Astrocyte of the cerebellum (primary cell): ENCODE measurements around the gene TRAPPC12.

Experiments
- DNase-seq: peaks from one replicate; pipeline ENCODE4 v3.0.0-alpha.2; 2011; ENCODE audit warnings: low read depth
- H3K4me3 ChIP-seq: 2 replicates; pipeline ENCODE4 v1.5.1; 2011; ENCODE audit warnings: mild to moderate bottlenecking, low read depth, low read length, moderate library complexity
- in situ Hi-C: cut with HindIII; loops from 2 replicates; pipeline ENCODE4 v1.10.0; 2017; ENCODE audit warnings: low sequenced_read_pairs
- TF ChIP-seq, protein P1 (sequence below): IDR thresholded peaks from 2 replicates; pipeline ENCODE4 v1.5.1; 2012; ENCODE audit warnings: low read length, low read depth, moderate library complexity, mild to moderate bottlenecking; ENCODE audit errors: missing control alignments

TRAPPC12 gene

DNA sequence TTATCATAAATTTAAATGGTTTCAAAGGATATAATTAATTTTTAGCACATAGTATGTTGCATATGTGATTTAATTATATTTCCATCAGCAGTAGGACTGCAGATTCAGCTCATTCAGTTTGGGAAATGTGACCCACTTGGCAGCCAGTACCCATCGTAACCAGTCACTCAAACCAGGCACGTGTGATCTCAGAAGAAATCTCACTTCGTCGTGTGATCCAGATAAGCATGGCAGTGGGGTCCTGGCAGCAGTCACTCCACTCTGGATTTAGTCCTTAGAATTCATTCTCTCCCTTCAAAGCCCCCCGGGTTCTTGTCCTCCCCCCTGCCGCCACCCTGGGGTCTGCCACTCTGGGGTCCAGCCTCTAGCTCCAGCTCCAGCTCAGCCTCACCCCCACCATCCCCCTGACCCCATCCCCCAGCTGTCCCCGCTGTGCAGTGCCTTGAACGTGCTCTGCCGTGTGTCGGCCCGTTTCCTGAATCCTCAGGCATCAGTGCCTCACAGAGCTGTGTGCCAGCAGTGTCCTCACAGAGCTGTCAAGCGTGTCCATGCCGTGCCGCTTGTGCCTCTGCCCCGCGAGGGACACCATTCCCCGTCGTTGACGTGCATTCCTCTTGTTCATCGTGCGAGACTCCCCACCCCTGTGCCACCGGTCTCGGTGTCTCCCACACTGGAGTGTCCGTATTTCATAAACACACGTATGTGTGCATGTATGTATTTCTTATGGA, 34.8 kb downstream of the TRAPPC12 start:
- in situ Hi-C loops, result no loop called here
- TF ChIP-seq, protein P1, sequence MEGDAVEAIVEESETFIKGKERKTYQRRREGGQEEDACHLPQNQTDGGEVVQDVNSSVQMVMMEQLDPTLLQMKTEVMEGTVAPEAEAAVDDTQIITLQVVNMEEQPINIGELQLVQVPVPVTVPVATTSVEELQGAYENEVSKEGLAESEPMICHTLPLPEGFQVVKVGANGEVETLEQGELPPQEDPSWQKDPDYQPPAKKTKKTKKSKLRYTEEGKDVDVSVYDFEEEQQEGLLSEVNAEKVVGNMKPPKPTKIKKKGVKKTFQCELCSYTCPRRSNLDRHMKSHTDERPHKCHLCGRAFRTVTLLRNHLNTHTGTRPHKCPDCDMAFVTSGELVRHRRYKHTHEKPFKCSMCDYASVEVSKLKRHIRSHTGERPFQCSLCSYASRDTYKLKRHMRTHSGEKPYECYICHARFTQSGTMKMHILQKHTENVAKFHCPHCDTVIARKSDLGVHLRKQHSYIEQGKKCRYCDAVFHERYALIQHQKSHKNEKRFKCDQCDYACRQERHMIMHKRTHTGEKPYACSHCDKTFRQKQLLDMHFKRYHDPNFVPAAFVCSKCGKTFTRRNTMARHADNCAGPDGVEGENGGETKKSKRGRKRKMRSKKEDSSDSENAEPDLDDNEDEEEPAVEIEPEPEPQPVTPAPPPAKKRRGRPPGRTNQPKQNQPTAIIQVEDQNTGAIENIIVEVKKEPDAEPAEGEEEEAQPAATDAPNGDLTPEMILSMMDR, result no peak

DNA sequence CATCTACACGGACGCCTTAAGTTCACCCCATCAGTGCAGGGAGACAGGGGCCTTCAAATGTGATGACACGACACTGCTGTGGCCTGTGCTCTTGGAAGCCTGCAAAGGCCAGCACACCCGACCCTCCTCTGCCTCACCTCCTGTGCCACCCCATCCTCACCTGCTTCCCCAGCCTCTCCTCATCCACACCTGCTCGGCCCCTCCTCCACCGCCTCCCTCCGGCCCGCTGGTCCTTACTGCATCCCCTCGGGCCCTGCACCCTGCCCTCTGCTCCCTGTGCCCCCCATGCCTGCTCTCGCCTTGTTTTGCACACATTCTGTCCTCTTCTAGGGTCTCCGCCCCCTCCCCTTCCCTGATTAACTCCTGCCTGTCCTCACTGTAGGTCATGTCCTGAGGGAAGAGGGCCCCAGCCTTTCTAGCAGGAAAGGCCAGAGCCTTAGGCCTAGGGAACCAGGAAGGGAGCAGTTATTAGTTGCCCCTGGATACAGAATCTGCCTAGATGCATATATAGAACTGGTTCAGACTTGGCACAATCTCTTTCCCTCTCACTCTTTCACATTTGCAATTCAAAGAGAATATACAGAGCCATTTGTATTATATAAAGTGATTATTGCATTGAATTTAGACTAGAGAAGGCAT, 39.4 kb downstream of the TRAPPC12 start:
- no peak for DNase-seq
- TF ChIP-seq, protein P1, result no peak
- in situ Hi-C loops, result no loop called here
- no peak overlapping the region for H3K4me3 ChIP-seq

More for the DNA sequence above, 34.8 kb downstream of the TRAPPC12 start:
- no peak overlapping the region for H3K4me3 ChIP-seq
- no peak for DNase-seq

DNA sequence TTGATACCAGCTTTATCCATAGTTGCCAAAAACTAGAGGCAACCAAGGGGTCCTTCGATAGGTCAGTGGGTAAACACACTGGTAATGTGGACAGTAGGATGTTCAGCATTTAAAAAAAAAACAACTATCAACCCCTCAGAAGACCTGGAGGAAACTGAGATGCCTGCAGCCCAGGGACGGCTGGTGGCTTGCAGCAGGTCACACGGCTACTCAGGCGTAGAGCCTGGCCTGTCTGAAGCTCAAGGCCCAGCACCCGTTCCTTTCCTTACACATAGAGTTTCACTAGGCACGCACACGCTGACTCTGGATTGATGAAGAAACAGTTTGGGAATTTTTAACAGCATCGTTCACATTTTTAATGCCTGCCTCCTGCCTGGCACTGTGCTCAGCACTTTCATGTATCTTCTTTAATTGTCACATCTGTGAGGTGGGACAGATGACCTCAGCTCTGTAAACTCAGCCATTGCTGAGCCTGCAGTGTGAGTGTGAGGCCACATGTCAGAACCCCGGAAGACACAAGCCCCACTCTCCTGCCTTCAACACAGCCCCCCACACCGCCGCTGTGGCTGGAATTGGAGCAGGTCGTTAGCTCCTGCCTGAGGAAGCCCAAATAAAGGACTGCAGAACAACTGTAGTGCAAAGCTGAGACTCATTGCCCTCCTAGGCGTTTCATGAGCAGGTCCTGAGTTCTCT, 40.7 kb downstream of the TRAPPC12 start:
- no peak overlapping the region for H3K4me3 ChIP-seq
- TF ChIP-seq, protein P1, result no peak
- in situ Hi-C loops, result no loop called here
- DNase-seq, result no peak

DNA sequence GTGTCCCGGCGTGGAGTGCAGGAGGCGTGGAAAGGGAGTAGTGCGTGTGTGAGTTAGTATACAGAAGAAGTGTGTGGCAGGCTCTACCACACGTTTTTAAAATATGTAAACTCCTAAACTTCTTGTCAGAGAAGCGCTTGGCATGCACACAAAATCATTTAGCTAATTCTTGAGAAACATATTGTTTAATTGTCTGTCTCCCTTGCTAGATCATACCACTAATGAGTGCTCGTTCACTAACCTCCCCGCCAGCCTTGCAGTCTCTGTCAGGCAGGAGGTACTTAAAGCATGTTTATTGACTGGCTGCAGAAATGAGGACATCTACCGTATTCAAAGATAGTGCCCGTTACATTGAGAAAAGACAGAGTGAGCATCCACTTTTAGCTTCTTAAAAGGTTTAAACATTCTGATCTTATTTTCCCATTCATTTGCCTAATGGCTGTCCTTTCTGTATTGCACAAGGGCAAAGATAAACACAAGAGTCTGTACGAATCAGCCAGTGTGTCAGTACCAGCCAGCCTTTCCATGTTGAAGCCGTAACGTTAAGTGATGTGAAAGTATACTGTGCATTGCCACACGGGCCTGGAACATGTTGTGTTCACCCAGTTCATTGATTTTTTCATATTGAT, 41.4 kb downstream of the TRAPPC12 start:
- in situ Hi-C loops, result no loop called here
- TF ChIP-seq, protein P1, result no peak

DNA sequence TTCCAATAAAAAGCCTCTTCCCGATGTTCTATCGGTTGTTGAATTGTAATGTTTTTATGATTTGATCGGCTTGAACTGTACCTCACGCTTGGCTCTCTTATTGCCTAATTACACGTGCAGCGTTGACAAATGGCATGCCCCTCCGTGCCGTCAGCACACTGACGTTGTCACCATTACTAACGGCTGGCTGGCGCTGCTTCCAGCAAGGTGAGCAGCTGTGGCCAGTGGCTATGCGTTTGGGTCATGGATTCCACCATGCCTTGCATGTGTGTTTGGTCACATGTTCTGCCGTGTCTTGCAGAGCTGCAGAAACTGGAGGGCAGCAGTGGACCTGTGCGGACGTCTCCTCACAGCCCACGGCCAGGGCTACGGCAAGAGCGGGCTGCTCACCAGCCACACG, 42.1 kb downstream of the TRAPPC12 start:
- TF ChIP-seq, protein P1, result no peak
- H3K4me3 ChIP-seq, result no peak overlapping the region
- no peak for DNase-seq
- in situ Hi-C loops, result no loop called here

More for the DNA sequence above, 41.4 kb downstream of the TRAPPC12 start:
- no peak for DNase-seq
- H3K4me3 ChIP-seq, result no peak overlapping the region

DNA sequence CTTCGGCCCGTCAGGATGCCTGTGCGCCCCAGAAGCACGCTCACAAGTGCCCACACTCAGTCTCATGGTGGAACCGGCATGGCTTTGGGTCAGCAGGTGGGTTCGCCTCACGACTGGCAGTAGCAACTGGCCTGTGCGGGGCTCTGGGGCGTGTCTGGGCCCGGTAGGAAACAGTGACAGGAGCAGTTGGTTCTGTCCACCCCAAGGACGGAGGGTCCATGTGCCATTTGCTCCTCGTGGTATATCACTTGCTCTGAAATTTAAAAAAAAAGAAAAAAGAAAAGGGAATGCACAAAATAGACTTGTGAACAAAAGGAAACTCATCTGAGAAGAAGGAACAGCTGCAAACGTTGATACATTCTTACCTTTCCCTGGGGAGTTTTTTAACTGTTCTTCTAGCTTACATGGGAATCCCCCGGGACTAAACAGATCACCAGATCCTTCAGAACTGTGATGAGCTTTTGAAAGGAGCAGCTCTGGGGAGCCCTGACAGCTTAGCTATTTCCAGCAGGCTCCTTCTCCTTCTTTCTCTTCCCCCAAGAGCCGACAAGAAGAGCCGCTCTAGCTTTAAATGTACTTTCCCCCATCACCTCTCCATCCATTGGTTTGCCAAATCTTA, 42.8 kb downstream of the TRAPPC12 start:
- TF ChIP-seq, protein P1, result no peak
- DNase-seq, result no peak
- no peak overlapping the region for H3K4me3 ChIP-seq
- in situ Hi-C loops, result no loop called here
